ENCODE measurements around the gene FAM117B.

GRCh38 chr2:202610380-202610779 is 24.4 kb upstream of the FAM117B start:
- TF ChIP-seq CTCF (IDR thresholded peaks at IDR 0.05): no peak
- no peak for TF ChIP-seq POLR2A (IDR thresholded peaks at IDR 0.05)

Data from uterus (tissue), 2 donors.